Embryonic facial prominence (tissue), 1 donor: Measurements from ENCODE around the gene PXDC1.

Source experiments
- DNase-seq: peaks from one replicate; pipeline ENCODE4 v3.0.0-alpha.2; 2016; ENCODE audit errors: extremely low spot score

The PXDC1 gene, protein sequence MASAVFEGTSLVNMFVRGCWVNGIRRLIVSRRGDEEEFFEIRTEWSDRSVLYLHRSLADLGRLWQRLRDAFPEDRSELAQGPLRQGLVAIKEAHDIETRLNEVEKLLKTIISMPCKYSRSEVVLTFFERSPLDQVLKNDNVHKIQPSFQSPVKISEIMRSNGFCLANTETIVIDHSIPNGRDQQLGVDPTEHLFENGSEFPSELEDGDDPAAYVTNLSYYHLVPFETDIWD

DNA sequence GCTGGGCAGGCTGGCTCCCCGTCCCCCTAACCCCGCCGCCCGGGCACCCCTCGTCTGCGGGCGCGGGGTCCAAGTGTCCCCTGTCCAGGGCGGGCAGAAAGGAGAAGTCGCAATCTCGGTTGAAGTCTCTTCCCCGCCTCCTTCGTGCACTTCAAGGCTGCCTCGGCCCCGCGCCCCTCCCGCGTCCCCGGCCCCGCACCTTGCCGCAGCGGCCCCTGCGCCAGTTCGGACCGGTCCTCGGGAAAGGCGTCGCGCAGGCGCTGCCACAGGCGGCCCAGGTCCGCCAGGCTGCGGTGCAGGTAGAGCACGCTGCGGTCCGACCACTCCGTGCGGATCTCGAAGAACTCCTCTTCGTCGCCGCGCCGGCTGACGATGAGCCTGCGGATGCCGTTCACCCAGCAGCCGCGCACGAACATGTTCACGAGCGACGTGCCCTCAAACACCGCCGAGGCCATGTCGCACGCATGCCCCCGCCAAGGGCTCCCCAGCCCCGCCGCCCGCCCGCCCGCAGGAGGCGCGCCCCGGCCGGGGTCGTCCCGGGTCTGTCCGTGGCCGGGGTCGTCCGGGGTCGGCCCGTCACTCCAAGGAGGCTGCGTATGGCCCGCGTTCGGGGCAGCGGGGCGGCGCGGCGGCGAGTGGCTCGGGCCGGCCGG lies at the start of gene PXDC1:
TSS of gene PXDC1 (minus strand) at position 637 of the 653 bp plus-strand sequence. CDS start at position 455, 182 bp downstream.
- no peak for DNase-seq

DNA sequence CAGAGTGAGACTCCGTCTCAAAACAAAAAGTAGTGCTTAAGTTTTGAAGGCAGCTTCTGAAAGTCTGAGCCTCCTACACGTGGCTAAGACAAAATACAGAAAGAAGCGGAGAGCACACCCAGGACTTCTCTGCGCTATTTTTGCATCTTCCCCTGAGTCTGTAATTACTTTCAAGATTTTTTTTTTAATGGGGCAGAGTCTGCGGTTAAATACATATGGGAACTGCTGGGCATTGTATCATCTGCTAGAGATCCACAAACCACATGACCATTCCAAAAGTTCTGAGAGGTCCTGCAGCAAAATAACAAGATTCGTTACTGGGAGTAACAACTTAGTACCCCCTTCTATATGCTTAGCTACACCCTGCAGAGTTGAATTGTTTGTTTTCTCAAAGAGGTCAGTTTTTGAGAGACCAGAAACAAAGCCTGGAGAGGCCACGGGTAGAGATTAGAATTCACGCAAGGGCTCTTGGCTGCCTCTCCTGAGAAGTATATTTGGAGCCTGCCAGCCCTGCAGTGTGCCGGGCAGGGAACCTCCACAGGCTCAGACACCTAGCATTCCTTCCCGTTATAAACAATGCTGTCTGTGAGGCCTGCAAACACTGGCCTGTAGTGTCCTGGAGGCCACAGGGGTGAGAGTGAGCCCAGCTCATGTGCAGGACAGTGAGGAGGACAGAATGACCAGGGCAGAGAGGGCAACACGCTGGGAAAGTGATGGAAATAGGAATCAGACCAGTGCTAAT lies 49.5 kb upstream of the PXDC1 start:
- DNase-seq, result no peak

GRCh38 chr6:3799719-3800118 lies 48.2 kb upstream of the PXDC1 start:
- no peak for DNase-seq

- DNase-seq, result no peak
Measured at GRCh38 chr6:3798055-3798919, 46.8 kb upstream of the PXDC1 start.

DNA sequence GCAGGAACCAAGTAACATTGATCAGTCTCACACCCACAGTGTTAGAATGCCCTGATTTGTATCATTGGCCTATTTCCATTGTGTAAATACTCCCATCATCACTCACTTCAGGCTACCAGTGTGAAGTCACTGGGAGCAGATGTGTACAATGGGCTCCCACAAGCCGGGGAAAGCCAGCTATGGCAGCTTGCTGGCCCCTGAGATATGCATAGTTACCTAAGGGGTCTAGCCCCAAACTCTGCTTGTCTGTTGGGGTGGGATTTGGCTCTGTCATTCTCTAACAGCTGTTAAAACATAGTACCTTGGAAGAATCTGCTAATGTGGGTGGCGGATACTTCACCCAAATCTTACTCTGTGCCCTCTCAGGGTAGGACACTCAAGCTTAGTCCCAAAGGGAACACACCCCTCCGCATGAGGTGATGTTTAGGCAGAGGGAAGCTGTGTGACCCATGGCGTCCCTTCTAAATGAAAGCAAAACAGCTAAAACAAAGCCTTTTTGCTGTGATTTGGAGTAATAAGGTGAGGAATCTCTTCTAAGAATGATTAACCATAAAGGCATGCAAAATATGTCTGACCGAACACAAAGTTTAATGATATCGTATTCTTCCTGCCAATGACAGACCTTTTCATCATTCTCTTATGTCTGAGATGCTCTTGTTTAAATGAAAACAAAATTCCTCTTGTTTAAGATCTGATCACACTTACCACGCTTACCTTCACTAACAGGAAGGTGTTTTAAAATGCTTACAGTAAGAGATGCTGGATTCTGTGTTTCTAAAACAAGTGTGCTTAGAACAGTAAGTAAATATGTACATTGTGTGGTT lies 45.9 kb upstream of the PXDC1 start:
- DNase-seq, result no peak

GRCh38 chr6:3796719-3797041 lies 45.2 kb upstream of the PXDC1 start:
- DNase-seq, result no peak

- DNase-seq, result no peak
Measured at GRCh38 chr6:3795836-3796718, 44.6 kb upstream of the PXDC1 start.

DNA sequence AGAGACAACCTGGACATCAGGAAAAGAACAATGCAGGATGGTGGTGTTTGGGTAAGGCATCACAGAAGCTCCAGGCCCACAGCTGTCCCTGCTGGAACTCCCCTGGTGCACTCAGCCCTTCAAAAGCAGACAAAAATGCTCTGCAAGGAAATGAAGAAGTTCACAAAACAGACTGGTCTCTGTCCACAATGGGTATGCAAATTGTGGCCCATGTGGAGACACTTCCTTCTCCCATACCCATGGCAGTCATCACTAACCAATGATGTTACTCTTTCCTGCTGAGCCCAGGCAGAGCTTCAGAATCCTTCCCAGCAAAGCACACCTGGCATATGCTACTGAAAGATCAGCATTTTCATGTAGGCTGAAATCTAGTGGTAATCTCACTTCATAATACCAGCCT lies 42.6 kb upstream of the PXDC1 start:
- no peak for DNase-seq

DNA sequence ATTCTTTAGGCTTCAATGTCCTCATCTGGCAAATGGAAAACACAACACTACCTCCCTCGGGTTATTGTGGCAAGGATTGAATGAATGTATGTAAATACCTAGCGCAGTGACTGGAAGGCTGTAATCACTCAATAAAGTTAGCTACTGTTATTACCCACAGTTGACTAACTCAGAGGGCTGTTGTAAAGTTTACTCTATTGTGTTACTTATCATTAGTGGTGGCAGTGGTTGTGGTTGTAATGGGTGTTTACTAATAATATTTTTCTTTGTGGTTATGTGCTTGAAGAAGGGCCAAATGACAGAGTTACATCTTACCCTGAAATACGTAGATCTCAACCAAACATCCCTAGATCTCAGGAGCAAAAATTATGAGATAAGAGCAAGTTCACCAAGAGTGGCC lies 42.0 kb upstream of the PXDC1 start:
- DNase-seq, result no peak

GRCh38 chr6:3791526-3792203 lies 40.2 kb upstream of the PXDC1 start:
- no peak for DNase-seq

- DNase-seq, result no peak
Measured at GRCh38 chr6:3789896-3790558, 38.5 kb upstream of the PXDC1 start.

DNA sequence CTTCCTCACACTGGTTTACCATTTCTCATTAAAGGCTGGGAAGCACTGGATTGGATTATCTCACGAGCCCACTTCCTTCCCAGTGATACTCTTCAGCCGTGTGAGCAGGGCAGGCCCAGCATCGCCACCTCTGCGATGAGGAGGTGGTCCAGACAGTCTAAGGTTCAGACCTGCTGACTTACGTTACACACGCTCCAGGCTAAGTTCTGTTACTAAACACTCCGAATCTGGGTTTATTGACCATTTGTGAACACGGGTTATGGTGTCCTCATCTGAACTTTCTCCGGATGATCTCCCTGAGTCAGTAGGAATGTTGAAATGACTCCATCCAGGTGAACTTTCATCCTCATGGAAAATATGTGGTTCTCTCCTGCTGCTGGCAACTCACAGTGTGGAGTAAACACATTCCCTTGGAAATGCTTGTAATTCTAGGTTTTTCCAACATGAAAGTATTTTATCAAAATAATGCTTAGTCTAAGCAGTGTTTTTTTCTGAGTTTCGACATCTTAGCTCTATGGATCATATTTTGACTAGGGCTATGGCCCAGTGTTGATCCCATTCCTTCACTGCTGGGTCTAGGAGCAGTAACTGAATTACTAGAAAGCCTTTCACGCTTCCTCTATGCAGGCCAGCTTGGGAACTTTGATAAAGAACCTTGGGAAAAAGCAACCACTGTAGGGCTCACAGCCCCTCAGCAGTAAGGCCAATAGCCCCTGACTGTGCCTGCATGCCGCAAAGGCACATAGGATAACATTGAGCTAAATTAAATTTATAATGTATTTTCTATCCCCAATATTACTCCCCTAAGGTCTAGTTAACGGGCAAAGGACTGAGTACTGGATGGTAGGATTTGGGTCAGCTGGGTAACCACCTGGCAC lies 37.7 kb upstream of the PXDC1 start:
- no peak for DNase-seq

DNA sequence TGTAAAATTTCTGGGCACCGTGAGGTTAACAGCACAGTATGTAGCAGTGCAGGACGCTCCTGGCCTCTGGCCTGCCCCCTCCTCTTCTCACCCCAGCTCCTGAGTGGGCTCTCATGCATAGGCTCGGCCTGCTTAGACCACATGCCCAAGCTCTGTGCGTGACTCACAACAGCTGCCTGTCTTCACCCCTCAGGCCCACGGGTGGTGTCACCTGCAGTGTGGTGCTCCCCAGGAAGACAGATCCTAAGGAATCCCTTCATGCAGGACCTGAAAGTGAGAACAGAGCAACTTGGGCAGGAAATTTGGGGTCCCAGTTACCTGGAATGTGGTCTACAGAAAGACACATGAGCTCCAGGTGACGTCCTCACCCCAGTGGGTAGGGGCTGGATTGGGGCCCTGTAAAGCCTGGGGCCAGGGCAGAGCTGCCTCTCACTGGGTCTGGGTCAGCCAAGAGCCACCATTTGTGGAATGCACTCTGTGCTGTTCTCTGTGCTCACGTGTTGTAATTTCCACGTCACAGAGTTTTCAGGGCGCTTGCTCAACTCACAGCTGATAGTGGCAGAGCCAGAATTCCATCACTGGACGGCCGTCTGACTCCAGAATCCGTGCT lies 37.0 kb upstream of the PXDC1 start:
- DNase-seq, result no peak

GRCh38 chr6:3786141-3786540 lies 34.6 kb upstream of the PXDC1 start:
- DNase-seq, result no peak

GRCh38 chr6:3785745-3786098 lies 34.2 kb upstream of the PXDC1 start:
- no peak for DNase-seq

GRCh38 chr6:3784885-3785744 lies 33.6 kb upstream of the PXDC1 start:
- no peak for DNase-seq

- DNase-seq, result no peak
Measured at GRCh38 chr6:3784423-3784822, 32.9 kb upstream of the PXDC1 start.
